Activated T-helper 1 cell treated with anti-CD3 and anti-CD28 coated beads, Interleukin-12 subunit alpha, Interleukin-12 subunit beta, Interleukin-2, Interleukin-4 antibody, amounts not matched to agents 30 ng/mL and 10 ng/mL and 1 ng/mL, durations not matched to agents 14 hours and 24 hours and 36 hours (primary cell): ENCODE data around the gene VWC2L. TPM values are rescaled to one million over a fixed set of nuclear protein-coding genes. Genes with fewer than 3 reads are reported as not detected.

Source experiments
- DNase-seq: peaks from one replicate; pipeline ENCODE4 v3.0.0; 2021; ENCODE audit warnings: low spot score
- H3K27ac Mint-ChIP-seq: one replicate; pipeline ENCODE4 v1.8.0; 2021; ENCODE audit warnings: mild to moderate bottlenecking, mixed read lengths
- H3K27me3 Mint-ChIP-seq: one replicate; pipeline ENCODE4 v1.8.0; 2022; ENCODE audit warnings: mild to moderate bottlenecking, moderate library complexity, mixed read lengths; ENCODE audit not compliant: insufficient read depth
- H3K36me3 Mint-ChIP-seq: one replicate; pipeline ENCODE4 v1.8.0; 2021; ENCODE audit warnings: low read depth, mixed read lengths
- H3K4me1 Mint-ChIP-seq: one replicate; pipeline ENCODE4 v1.8.0; 2021; ENCODE audit warnings: low read depth, mixed read lengths
- H3K4me3 Mint-ChIP-seq: one replicate; pipeline ENCODE4 v1.8.0; 2021; ENCODE audit warnings: mild to moderate bottlenecking, moderate library complexity, mixed read lengths
- H3K9me3 Mint-ChIP-seq: one replicate; pipeline ENCODE4 v1.8.0; 2021; ENCODE audit warnings: mixed read lengths
- intact Hi-C: fragments of 100-400 bp; cut with micrococcal nuclease; formaldehyde crosslinking; loops from one replicate; pipeline ENCODE4 v1.15.1; 2024
- total RNA-seq: library from RNA; stranded (reverse); gene quantifications from 2 replicates; pipeline ENCODE4 v1.2.3, GENCODE V29; 2022

VWC2L gene
- total RNA-seq, 1 donor from 2014 or later = not detected

DNA sequence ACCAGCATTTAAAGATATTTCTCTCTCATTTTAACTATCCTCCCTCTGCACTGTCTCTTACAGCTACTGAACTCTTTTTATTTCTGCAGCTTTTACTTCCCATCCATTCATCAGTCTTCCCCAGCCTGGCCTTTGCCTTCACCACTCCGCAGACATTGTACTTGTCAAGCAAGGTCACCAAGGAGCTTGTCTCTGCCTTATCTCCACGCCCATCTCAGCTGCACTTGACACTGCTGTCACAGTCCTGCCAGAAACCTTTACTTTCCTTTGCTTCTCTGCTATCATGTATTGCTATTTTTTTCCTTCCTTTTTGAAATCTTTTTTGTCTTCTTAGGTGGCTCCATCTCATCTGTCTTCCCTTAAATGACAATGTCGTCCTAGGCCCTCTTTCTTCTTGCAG lies 147.0 kb downstream of the VWC2L start:
- no peaks in the 10 kb centered on the region for H3K4me1 Mint-ChIP-seq
- DNase-seq = no peak
- H3K27me3 Mint-ChIP-seq = no peaks in the 10 kb centered on the region
- H3K4me3 Mint-ChIP-seq = no peak overlapping the region
- intact Hi-C loops = no loop called here
- H3K36me3 Mint-ChIP-seq = no peaks in the 10 kb centered on the region
- no peaks in the 10 kb centered on the region for H3K9me3 Mint-ChIP-seq
- no peak overlapping the region for H3K27ac Mint-ChIP-seq

DNA sequence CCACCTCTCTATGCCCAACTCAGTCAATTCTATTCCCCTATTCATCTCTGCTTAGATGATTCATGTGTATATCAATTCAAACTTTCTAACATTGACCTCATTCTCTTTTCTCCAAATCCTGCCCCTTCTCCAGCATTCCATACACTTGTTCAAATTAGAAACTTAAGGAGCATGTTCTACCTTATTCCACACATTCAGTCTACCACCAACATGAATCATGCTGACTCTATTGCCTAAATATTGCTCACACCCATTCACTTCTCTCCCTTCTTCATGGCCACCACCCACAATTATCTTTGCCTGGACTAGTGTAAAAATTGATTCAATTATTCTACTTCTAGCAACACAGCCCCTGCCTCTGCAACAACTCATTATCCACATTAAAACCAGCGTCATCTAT lies 147.5 kb downstream of the VWC2L start:
- DNase-seq = no peak
- no peaks in the 10 kb centered on the region for H3K9me3 Mint-ChIP-seq
- no peak overlapping the region for H3K4me3 Mint-ChIP-seq
- H3K36me3 Mint-ChIP-seq = no peaks in the 10 kb centered on the region
- no peaks in the 10 kb centered on the region for H3K27me3 Mint-ChIP-seq
- H3K27ac Mint-ChIP-seq = no peak overlapping the region
- H3K4me1 Mint-ChIP-seq = no peaks in the 10 kb centered on the region
- intact Hi-C loops = no loop called here

- Mint-ChIP-seq H3K4me1 (no peaks in the 10 kb centered on the region), H3K27ac (no peak overlapping the region), H3K27me3 (no peaks in the 10 kb centered on the region), H3K4me3 (no peak overlapping the region), H3K36me3 (no peaks in the 10 kb centered on the region), H3K9me3 (no peaks in the 10 kb centered on the region)
- no peak for DNase-seq
- intact Hi-C loops = no loop called here
These were observed 149.3 kb downstream of the VWC2L start for GRCh38 chr2:214560176-214560575.

GRCh38 chr2:214560618-214561190 lies 149.8 kb downstream of the VWC2L start:
- no peaks in the 10 kb centered on the region for H3K27me3 Mint-ChIP-seq
- H3K36me3 Mint-ChIP-seq = no peaks in the 10 kb centered on the region
- no peak overlapping the region for H3K4me3 Mint-ChIP-seq
- no peak for DNase-seq
- no peaks in the 10 kb centered on the region for H3K9me3 Mint-ChIP-seq
- no peaks in the 10 kb centered on the region for H3K4me1 Mint-ChIP-seq
- no peak overlapping the region for H3K27ac Mint-ChIP-seq
- intact Hi-C loops = no loop called here

DNA sequence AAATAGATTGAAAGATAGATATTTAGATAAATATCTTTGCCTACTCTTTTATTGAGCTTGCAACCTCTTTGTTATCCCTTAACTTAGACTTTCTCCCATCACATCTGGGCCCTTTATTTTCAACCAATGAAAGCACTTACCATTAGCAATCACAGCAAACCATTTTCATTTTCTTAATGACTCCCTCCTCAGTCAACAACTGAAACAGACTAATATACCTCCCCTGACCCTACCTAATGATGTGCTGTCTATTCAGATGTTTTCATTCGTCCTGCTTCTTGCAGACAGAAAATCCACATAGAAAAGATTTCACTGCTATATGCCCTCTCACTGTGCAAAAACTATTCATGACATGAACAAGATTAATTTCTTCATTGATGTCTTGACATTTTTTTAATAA lies 154.4 kb downstream of the VWC2L start:
- DNase-seq = no peak
- Mint-ChIP-seq H3K4me1 (no peaks in the 10 kb centered on the region), H3K27me3 (no peaks in the 10 kb centered on the region), H3K4me3 (no peak overlapping the region), H3K36me3 (no peaks in the 10 kb centered on the region), H3K27ac (no peak overlapping the region), H3K9me3 (no peaks in the 10 kb centered on the region)
- intact Hi-C loops = no loop called here

DNA sequence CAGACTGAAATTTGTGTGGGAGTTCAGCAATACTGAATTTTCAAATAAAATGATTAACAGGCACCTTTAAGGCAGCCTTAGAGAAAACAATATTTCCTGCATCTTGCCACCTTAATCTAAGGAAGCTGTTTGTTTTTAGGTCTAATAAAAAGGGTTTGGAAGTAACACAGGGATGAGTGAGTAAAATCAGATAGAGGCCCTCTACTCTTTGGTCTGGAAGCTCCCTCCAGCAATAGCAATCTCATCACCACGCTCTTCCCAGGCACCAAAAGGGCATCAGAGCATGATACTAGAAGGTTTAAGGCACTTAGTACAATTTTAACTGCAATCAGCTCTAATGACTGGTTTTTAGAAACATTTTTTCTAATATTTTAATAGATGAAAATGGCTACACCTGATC lies 155.6 kb downstream of the VWC2L start:
- Mint-ChIP-seq H3K27me3 (no peaks in the 10 kb centered on the region), H3K36me3 (no peaks in the 10 kb centered on the region), H3K4me3 (no peak overlapping the region), H3K9me3 (no peaks in the 10 kb centered on the region), H3K4me1 (no peaks in the 10 kb centered on the region), H3K27ac (no peak overlapping the region)
- intact Hi-C loops = no loop called here
- DNase-seq = no peak

GRCh38 chr2:214569419-214570035 lies 158.7 kb downstream of the VWC2L start:
- Mint-ChIP-seq H3K4me3 (no peak overlapping the region), H3K4me1 (no peaks in the 10 kb centered on the region), H3K36me3 (no peaks in the 10 kb centered on the region), H3K27ac (no peak overlapping the region), H3K27me3 (no peaks in the 10 kb centered on the region), H3K9me3 (no peaks in the 10 kb centered on the region)
- DNase-seq = no peak
- intact Hi-C loops = no loop called here

GRCh38 chr2:214574084-214574781 lies 163.4 kb downstream of the VWC2L start:
- Mint-ChIP-seq H3K9me3 (no peaks in the 10 kb centered on the region), H3K36me3 (no peaks in the 10 kb centered on the region), H3K4me1 (no peaks in the 10 kb centered on the region), H3K27me3 (no peaks in the 10 kb centered on the region), H3K27ac (no peak overlapping the region), H3K4me3 (no peak overlapping the region)
- intact Hi-C loops = no loop called here
- DNase-seq = no peak

GRCh38 chr2:214575030-214575429 lies 164.2 kb downstream of the VWC2L start:
- Mint-ChIP-seq H3K27me3 (no peaks in the 10 kb centered on the region), H3K9me3 (no peaks in the 10 kb centered on the region), H3K4me3 (no peak overlapping the region), H3K36me3 (no peaks in the 10 kb centered on the region), H3K4me1 (no peaks in the 10 kb centered on the region), H3K27ac (no peak overlapping the region)
- intact Hi-C loops = no loop called here
- no peak for DNase-seq

DNA sequence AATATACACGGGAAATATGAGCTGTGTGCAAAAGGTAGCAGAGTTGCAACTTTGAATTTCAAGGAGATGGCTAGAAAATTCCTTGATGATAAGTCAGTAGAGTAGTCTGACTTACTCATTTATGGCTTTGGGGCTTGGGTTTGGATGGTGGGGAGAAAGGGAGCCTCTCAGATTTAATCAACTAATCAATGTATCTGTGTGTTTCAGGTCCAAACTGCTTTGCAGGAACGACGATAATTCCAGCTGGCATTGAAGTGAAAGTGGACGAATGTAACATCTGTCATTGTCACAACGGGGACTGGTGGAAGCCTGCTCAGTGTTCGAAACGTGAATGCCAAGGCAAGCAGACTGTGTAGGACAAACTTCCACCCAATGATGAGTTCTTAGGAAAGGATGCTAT lies 164.6 kb downstream of the VWC2L start:
- Mint-ChIP-seq H3K27ac (no peak overlapping the region), H3K4me3 (no peak overlapping the region), H3K27me3 (no peaks in the 10 kb centered on the region), H3K9me3 (no peaks in the 10 kb centered on the region), H3K36me3 (no peaks in the 10 kb centered on the region), H3K4me1 (no peaks in the 10 kb centered on the region)
- no peak for DNase-seq
- intact Hi-C loops = no loop called here

GRCh38 chr2:214577769-214578168 lies 166.9 kb downstream of the VWC2L start:
- H3K27ac Mint-ChIP-seq = no peak overlapping the region

DNA sequence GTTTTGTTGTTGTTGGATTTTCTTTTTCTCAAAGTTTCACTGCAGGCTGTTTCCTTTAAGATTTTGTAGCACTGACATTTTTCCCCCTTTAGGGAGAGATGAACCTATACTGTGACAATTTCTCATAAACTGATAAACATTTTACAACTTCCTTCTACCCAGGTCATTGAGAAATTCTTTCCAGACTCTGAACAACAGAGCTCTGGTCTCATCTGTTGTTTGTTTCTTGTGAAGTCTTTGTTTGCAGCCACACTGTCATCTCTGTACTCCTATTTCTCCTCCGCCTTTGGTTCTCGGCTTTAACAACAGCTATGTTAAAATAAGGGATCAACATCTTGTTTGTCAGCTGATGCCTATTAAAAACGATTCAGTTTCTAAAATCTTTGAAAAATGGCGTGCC lies 167.6 kb downstream of the VWC2L start:
- Mint-ChIP-seq H3K4me1 (no peaks in the 10 kb centered on the region), H3K4me3 (no peak overlapping the region), H3K27me3 (no peaks in the 10 kb centered on the region), H3K27ac (no peak overlapping the region), H3K36me3 (no peaks in the 10 kb centered on the region), H3K9me3 (no peaks in the 10 kb centered on the region)
- no peak for DNase-seq
- intact Hi-C loops = no loop called here

More at GRCh38 chr2:214577769-214578168, 166.9 kb downstream of the VWC2L start:
- no peak for DNase-seq
- no peaks in the 10 kb centered on the region for H3K27me3 Mint-ChIP-seq
- H3K9me3 Mint-ChIP-seq = no peaks in the 10 kb centered on the region
- H3K4me1 Mint-ChIP-seq = no peaks in the 10 kb centered on the region
- no peak overlapping the region for H3K4me3 Mint-ChIP-seq
- H3K36me3 Mint-ChIP-seq = no peaks in the 10 kb centered on the region
- intact Hi-C loops = no loop called here

DNA sequence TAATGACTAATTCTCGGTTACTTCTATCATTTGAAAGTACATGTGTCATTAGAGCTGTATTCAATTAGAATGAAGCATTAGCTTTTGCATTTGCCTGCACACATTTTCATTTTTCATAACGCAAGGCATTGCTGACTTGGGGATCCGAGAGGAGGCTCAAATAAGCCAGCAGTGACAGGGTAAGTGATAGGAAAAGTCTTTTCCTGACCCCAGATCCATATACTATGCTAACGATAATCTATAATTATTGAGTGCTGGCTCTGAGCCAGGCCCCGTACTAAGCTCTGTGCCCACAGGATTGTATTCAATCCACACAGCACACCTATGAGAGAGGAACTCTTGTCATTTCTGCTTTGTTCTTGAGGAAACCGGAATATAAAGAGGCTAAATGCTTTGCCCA lies 168.2 kb downstream of the VWC2L start:
- Mint-ChIP-seq H3K4me1 (no peaks in the 10 kb centered on the region), H3K27ac (no peak overlapping the region), H3K36me3 (no peaks in the 10 kb centered on the region), H3K4me3 (no peak overlapping the region), H3K9me3 (no peaks in the 10 kb centered on the region), H3K27me3 (no peaks in the 10 kb centered on the region)
- intact Hi-C loops = no loop called here
- no peak for DNase-seq
